Fibroblast of lung (primary cell): ENCODE data around the gene ENOX1. TPM values are rescaled to one million over a fixed set of nuclear protein-coding genes. Genes with fewer than 3 reads are reported as not detected.

Source experiments
- DNase-seq, 2 donors: peaks; one replicate each; pipeline versions ENCODE4 v3.0.0 to v3.0.0-alpha.2; 2010; ENCODE audit warnings: low read depth in 2 of 2
- H2AFZ ChIP-seq: 2 replicates; pipeline ENCODE4 v1.5.1; 2012; ENCODE audit warnings: low read length, control low read depth, inconsistent platforms
- H3K27ac ChIP-seq: 2 replicates; pipeline ENCODE4 v1.5.1; 2011; ENCODE audit warnings: low read length, control low read depth; ENCODE audit not compliant: insufficient read depth
- H3K27me3 ChIP-seq: 2 replicates; pipeline ENCODE4 v1.5.1; 2011; ENCODE audit warnings: mild to moderate bottlenecking, low read length; ENCODE audit not compliant: control insufficient read depth, insufficient read depth
- H3K36me3 ChIP-seq: 2 replicates; pipeline ENCODE4 v1.5.1; 2011; ENCODE audit warnings: low read length; ENCODE audit not compliant: control insufficient read depth, insufficient read depth
- H3K4me1 ChIP-seq: 2 replicates; pipeline ENCODE4 v1.5.1; 2011; ENCODE audit warnings: low read length; ENCODE audit not compliant: control insufficient read depth, insufficient read depth; ENCODE audit errors: extremely low read depth
- H3K4me2 ChIP-seq: 2 replicates; pipeline ENCODE4 v1.5.1; 2011; ENCODE audit warnings: low read length, control low read depth; ENCODE audit not compliant: insufficient read depth; ENCODE audit errors: extremely low read depth
- H3K4me3 ChIP-seq, 4 experiments: fragments of 200-600 bp in 1 of 4; sonication (generic) in 1 of 4; replicated peaks in 1 of 4; 2 replicates each; pipeline ENCODE4 v1.5.1; 2011 to 2016; ENCODE audit warnings: low read length in 4 of 4, low read depth in 3 of 4, mild to moderate bottlenecking in 3 of 4, control low read depth in 2 of 4, inconsistent platforms in 1 of 4, mixed read lengths in 1 of 4; ENCODE audit not compliant: insufficient read depth in 1 of 4; ENCODE audit errors: control extremely low read depth in 1 of 4
- H3K79me2 ChIP-seq: 2 replicates; pipeline ENCODE4 v1.5.1; 2012; ENCODE audit warnings: mild to moderate bottlenecking, low read length, inconsistent platforms; ENCODE audit not compliant: control insufficient read depth, insufficient read depth
- H3K9ac ChIP-seq: 2 replicates; pipeline ENCODE4 v1.5.1; 2011; ENCODE audit warnings: mild to moderate bottlenecking, low read length, control low read depth; ENCODE audit not compliant: insufficient read depth
- H3K9me3 ChIP-seq: 2 replicates; pipeline ENCODE4 v1.5.1; 2012; ENCODE audit warnings: low read depth, low read length; ENCODE audit not compliant: control insufficient read depth, insufficient read depth
- H4K20me1 ChIP-seq: 2 replicates; pipeline ENCODE4 v1.5.1; 2011; ENCODE audit warnings: low read length; ENCODE audit not compliant: control insufficient read depth, insufficient read depth; ENCODE audit errors: extremely low read depth
- EZH2 ChIP-seq: IDR thresholded peaks from 2 replicates; pipeline ENCODE4 v1.5.1; 2012; ENCODE audit warnings: low read length, control low read depth, mild to moderate bottlenecking; ENCODE audit errors: missing control alignments
- polyA plus RNA-seq, 2 donors: library from polyadenylated mRNA; depleted of rRNA in 1 of 2; stranded (reverse) in 1 of 2; unstranded in 1 of 2; fragments of >200 nt; gene quantifications; 2 replicates each; pipeline ENCODE4 v1.2.1, GENCODE V29; 2011 to 2012; ENCODE audit warnings: missing spikeins in 1 of 2
- total RNA-seq: library from RNA; depleted of rRNA; stranded (reverse); fragments of >200 nt; gene quantifications from 2 replicates; pipeline ENCODE4 v1.2.1, GENCODE V29; 2014
- TF ChIP-seq, protein P1 (sequence below), 2 donors: IDR thresholded peaks in 1 of 2; conservative IDR thresholded peaks in 1 of 2; 1 replicate in 1 of 2; 2 replicates in 1 of 2; pipeline ENCODE4 v1.5.1; 2011 to 2012; ENCODE audit warnings: low read length in 2 of 2, control low read depth in 1 of 2, inconsistent platforms in 1 of 2, low read depth in 1 of 2, mild to moderate bottlenecking in 1 of 2

ENOX1 gene
- total and polyA plus RNA-seq, 2 donors (not counting 1 experiment from before 2014, with no cell fraction given): 3.5 to 7.6 TPM

DNA sequence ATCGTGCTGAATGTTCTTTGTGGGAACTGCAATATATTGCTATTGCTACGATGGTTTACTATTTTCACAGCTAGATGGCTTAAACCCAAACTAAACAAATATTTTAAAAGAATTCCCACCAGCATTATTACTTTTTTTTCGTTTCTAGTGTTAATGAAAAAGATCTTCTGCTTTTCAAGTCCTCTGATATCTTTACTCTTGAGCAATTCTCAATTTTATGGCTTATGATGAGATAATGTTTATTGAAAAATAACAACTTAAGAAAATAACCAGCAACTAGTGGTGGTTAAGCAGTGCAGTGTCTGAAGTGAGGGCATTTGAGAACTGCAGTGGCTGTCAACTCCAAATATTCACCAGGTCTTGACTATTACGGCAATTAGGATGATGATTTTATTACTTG is 360.4 kb downstream of the ENOX1 start:
- H3K79me2 ChIP-seq: no peaks in the 10 kb centered on the region
- H3K4me1 ChIP-seq: no peaks in the 10 kb centered on the region
- TF ChIP-seq, protein P1, sequence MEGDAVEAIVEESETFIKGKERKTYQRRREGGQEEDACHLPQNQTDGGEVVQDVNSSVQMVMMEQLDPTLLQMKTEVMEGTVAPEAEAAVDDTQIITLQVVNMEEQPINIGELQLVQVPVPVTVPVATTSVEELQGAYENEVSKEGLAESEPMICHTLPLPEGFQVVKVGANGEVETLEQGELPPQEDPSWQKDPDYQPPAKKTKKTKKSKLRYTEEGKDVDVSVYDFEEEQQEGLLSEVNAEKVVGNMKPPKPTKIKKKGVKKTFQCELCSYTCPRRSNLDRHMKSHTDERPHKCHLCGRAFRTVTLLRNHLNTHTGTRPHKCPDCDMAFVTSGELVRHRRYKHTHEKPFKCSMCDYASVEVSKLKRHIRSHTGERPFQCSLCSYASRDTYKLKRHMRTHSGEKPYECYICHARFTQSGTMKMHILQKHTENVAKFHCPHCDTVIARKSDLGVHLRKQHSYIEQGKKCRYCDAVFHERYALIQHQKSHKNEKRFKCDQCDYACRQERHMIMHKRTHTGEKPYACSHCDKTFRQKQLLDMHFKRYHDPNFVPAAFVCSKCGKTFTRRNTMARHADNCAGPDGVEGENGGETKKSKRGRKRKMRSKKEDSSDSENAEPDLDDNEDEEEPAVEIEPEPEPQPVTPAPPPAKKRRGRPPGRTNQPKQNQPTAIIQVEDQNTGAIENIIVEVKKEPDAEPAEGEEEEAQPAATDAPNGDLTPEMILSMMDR (conservative IDR thresholded peaks at IDR 0.05 in 1 of 2, IDR thresholded peaks at IDR 0.05 in 1 of 2; ENCODE audit: low read depth in 1 of 2, low read length in 2 of 2): no peak
- no peak for TF ChIP-seq EZH2

DNA sequence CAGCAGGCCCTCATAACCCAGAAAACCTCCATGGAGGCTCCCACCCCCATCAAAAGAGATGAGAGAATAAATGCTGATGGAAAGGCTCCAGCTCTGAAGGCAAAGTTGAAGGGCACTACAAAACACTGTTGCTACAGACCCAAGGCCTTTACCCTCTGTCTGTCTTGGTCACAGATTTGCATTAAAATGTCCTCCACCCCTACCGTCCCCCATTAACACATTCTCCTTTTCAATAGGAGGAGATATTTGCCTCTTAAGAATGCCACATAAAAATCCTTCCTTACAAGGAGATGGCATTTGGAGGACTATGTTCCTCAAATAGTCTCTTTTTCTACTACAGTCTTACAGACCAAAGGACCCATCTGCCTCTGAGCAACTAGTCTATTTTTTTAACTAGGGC is 361.5 kb downstream of the ENOX1 start:
- Histone ChIP-seq H3K79me2 (no peaks in the 10 kb centered on the region), H3K27me3 (no peaks in the 10 kb centered on the region), H2AFZ (no peak overlapping the region), H4K20me1 (no peaks in the 10 kb centered on the region), H3K9ac (no peak overlapping the region), H3K27ac (no peak overlapping the region), H3K4me2 (no peak overlapping the region), H3K4me1 (no peaks in the 10 kb centered on the region), H3K9me3 (no peaks in the 10 kb centered on the region), H3K36me3 (no peaks in the 10 kb centered on the region), H3K4me3 (no peak overlapping the region)
- TF ChIP-seq, protein P1 (conservative IDR thresholded peaks at IDR 0.05 in 1 of 2, IDR thresholded peaks at IDR 0.05 in 1 of 2; ENCODE audit: low read depth in 1 of 2, low read length in 2 of 2): no peak
- TF ChIP-seq EZH2: no peak
- no peak for DNase-seq

More for the DNA sequence above, 360.4 kb downstream of the ENOX1 start:
- Histone ChIP-seq H3K36me3 (no peaks in the 10 kb centered on the region), H3K4me3 (no peak overlapping the region), H3K27me3 (no peaks in the 10 kb centered on the region), H2AFZ (no peak overlapping the region), H3K27ac (no peak overlapping the region), H3K9ac (no peak overlapping the region), H4K20me1 (no peaks in the 10 kb centered on the region), H3K4me2 (no peak overlapping the region), H3K9me3 (no peaks in the 10 kb centered on the region)
- DNase-seq: peak in 1 of 2 donors; percentile 16

DNA sequence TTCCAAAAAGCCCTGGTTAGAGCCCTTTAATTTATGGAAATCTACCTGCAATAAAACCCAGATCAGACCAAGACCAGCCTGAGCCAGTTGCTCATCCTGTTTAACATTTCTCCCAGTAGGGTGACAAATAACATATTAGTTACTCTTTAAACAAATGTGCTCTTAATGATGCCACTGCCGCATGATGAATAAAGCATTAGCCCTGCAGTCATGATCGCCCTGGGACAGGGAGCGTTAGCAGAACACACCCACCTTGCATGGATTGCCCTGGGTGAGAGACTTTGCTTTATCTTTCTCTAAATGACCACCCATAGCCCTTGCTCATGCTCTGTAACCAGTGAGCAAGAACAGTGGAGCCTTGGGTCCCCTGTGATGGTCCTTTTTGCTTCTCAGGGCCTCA is 362.4 kb downstream of the ENOX1 start:
- H3K27me3 ChIP-seq: no peaks in the 10 kb centered on the region
- no peak overlapping the region for H3K27ac ChIP-seq
- TF ChIP-seq EZH2: no peak
- TF ChIP-seq, protein P1 (conservative IDR thresholded peaks at IDR 0.05 in 1 of 2, IDR thresholded peaks at IDR 0.05 in 1 of 2; ENCODE audit: low read depth in 1 of 2, low read length in 2 of 2): no peak
- no peak overlapping the region for H3K4me3 ChIP-seq
- no peak overlapping the region for H3K4me2 ChIP-seq
- H3K9ac ChIP-seq: no peak overlapping the region
- no peak for DNase-seq
- no peaks in the 10 kb centered on the region for H4K20me1 ChIP-seq
- no peaks in the 10 kb centered on the region for H3K4me1 ChIP-seq
- H3K79me2 ChIP-seq: no peaks in the 10 kb centered on the region
- no peaks in the 10 kb centered on the region for H3K36me3 ChIP-seq
- H3K9me3 ChIP-seq: no peaks in the 10 kb centered on the region
- H2AFZ ChIP-seq: no peak overlapping the region
